ENCODE data around the gene PSTK.

DNA sequence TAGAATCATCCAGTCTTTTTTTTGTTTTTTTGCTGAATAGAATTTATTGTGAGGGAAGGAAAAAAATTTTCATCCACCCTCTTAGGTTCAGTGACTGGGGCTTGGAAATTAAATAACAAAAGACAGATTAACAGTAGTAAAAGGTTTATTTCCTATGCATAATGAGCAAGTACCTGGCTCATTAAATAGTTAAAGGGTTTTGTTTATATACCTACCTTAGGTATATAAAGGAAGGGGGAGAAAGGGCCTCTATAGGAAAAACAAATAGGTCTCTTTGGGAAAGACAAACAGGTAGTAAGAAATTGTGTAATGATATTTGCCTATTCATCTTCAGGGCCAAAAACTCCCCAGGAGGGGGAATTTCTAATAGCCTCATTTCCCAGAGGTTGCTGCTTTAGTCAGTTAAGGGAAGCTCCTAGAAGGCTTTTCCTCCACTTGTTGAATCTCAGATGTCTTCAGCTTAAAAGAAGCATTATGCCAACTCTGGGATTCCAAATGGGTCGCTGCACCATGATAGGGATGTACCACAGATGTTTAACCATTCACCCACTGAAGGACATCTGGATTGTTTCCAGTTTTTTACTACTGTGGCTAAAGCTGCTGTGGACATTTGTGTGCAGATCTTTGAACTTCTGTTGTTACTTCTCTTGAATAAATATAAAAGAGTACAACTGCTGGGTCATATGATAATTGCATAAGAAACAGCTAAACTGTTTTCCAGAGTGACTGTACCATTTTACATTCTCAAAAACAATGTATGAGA lies 39.9 kb downstream of the PSTK start:
- TF ChIP-seq, protein P1, sequence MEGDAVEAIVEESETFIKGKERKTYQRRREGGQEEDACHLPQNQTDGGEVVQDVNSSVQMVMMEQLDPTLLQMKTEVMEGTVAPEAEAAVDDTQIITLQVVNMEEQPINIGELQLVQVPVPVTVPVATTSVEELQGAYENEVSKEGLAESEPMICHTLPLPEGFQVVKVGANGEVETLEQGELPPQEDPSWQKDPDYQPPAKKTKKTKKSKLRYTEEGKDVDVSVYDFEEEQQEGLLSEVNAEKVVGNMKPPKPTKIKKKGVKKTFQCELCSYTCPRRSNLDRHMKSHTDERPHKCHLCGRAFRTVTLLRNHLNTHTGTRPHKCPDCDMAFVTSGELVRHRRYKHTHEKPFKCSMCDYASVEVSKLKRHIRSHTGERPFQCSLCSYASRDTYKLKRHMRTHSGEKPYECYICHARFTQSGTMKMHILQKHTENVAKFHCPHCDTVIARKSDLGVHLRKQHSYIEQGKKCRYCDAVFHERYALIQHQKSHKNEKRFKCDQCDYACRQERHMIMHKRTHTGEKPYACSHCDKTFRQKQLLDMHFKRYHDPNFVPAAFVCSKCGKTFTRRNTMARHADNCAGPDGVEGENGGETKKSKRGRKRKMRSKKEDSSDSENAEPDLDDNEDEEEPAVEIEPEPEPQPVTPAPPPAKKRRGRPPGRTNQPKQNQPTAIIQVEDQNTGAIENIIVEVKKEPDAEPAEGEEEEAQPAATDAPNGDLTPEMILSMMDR (IDR thresholded peaks at IDR 0.05; ENCODE audit: poor library complexity, severe bottlenecking): no peak
- TF ChIP-seq EZH2 (IDR thresholded peaks at IDR 0.05; ENCODE audit: borderline replicate concordance, insufficient read depth, low read length, poor library complexity, severe bottlenecking): no peak
- no peak for TF ChIP-seq POLR2AphosphoS5 (IDR thresholded peaks at IDR 0.05)
- TF ChIP-seq EP300 (conservative IDR thresholded peaks at IDR 0.05; ENCODE audit: poor library complexity, severe bottlenecking): no peak
- TF ChIP-seq, protein P2, sequence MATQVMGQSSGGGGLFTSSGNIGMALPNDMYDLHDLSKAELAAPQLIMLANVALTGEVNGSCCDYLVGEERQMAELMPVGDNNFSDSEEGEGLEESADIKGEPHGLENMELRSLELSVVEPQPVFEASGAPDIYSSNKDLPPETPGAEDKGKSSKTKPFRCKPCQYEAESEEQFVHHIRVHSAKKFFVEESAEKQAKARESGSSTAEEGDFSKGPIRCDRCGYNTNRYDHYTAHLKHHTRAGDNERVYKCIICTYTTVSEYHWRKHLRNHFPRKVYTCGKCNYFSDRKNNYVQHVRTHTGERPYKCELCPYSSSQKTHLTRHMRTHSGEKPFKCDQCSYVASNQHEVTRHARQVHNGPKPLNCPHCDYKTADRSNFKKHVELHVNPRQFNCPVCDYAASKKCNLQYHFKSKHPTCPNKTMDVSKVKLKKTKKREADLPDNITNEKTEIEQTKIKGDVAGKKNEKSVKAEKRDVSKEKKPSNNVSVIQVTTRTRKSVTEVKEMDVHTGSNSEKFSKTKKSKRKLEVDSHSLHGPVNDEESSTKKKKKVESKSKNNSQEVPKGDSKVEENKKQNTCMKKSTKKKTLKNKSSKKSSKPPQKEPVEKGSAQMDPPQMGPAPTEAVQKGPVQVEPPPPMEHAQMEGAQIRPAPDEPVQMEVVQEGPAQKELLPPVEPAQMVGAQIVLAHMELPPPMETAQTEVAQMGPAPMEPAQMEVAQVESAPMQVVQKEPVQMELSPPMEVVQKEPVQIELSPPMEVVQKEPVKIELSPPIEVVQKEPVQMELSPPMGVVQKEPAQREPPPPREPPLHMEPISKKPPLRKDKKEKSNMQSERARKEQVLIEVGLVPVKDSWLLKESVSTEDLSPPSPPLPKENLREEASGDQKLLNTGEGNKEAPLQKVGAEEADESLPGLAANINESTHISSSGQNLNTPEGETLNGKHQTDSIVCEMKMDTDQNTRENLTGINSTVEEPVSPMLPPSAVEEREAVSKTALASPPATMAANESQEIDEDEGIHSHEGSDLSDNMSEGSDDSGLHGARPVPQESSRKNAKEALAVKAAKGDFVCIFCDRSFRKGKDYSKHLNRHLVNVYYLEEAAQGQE (IDR thresholded peaks at IDR 0.05; ENCODE audit: borderline replicate concordance): no peak
- no peak for TF ChIP-seq SMC3 (conservative IDR thresholded peaks at IDR 0.05; ENCODE audit: poor library complexity)
- TF ChIP-seq RAD21 (conservative IDR thresholded peaks at IDR 0.05): no peak
- no peak for TF ChIP-seq TAF1 (IDR thresholded peaks at IDR 0.05; ENCODE audit: low read depth)

Measured in neural cell (in vitro differentiated cells).